ENCODE measurements around the gene HERPUD1. TPM values are rescaled to one million over a fixed set of nuclear protein-coding genes. Genes with fewer than 3 reads are reported as not detected.

HERPUD1 gene
- total RNA-seq, 3 donors from 2014 or later = 123 to 162 (median 149) TPM

- H3K4me3 ChIP-seq = no peak overlapping the region
- no peak for TF ChIP-seq CTCF (IDR thresholded peaks at IDR 0.05)
- TF ChIP-seq POLR2A (IDR thresholded peaks at IDR 0.05) = no peak
- no peak for TF ChIP-seq POLR2AphosphoS5 (IDR thresholded peaks at IDR 0.05)
- no peaks in the 10 kb centered on the region for H3K9me3 ChIP-seq
- peaks cover 7% of the 10 kb centered on the region for H3K36me3 ChIP-seq
- no peaks in the 10 kb centered on the region for H3K4me1 ChIP-seq
- no peaks in the 10 kb centered on the region for H3K27me3 ChIP-seq
- DNase-seq (ENCODE audit: low spot score in 2 of 2) = no peak
- no peak overlapping the region for H3K27ac ChIP-seq
- intact Hi-C loops (cut with DNase I; ENCODE audit: low total_unique reads) = no loop called here
These were observed 15.7 kb downstream of the HERPUD1 start for GRCh38 chr16:56947604-56947995.

- no peak for DNase-seq (ENCODE audit: low spot score in 2 of 2)
- TF ChIP-seq CTCF (IDR thresholded peaks at IDR 0.05) (no peak), POLR2A (IDR thresholded peaks at IDR 0.05) (no peak), POLR2AphosphoS5 (IDR thresholded peaks at IDR 0.05) (no peak)
- Histone ChIP-seq H3K27me3 (no peaks in the 10 kb centered on the region), H3K4me1 (no peaks in the 10 kb centered on the region), H3K4me3 (no peak overlapping the region), H3K9me3 (no peaks in the 10 kb centered on the region), H3K36me3 (peaks cover 6% of the 10 kb centered on the region), H3K27ac (no peak overlapping the region)
- intact Hi-C loops (cut with DNase I; ENCODE audit: low total_unique reads) = no loop called here
These were observed 16.3 kb downstream of the HERPUD1 start for GRCh38 chr16:56948234-56948633.

- H3K36me3 ChIP-seq = no peaks in the 10 kb centered on the region
- no peak overlapping the region for H3K4me3 ChIP-seq
- no peak overlapping the region for H3K27ac ChIP-seq
- TF ChIP-seq POLR2AphosphoS5 (IDR thresholded peaks at IDR 0.05) = no peak
- no peak for TF ChIP-seq POLR2A (IDR thresholded peaks at IDR 0.05)
- no peak for TF ChIP-seq CTCF (IDR thresholded peaks at IDR 0.05)
- DNase-seq (ENCODE audit: low spot score in 2 of 2) = no peak
- H3K27me3 ChIP-seq = no peaks in the 10 kb centered on the region
- H3K4me1 ChIP-seq = no peaks in the 10 kb centered on the region
- intact Hi-C loops (cut with DNase I; ENCODE audit: low total_unique reads) = no loop called here
- H3K9me3 ChIP-seq = no peaks in the 10 kb centered on the region
These were observed 18.1 kb downstream of the HERPUD1 start for GRCh38 chr16:56950051-56950450.

GRCh38 chr16:56950455-56950854 is 18.5 kb downstream of the HERPUD1 start:
- no peak for DNase-seq (ENCODE audit: low spot score in 2 of 2)
- no peaks in the 10 kb centered on the region for H3K27me3 ChIP-seq
- intact Hi-C loops (cut with DNase I; ENCODE audit: low total_unique reads) = no loop called here
- TF ChIP-seq CTCF (IDR thresholded peaks at IDR 0.05) (no peak), POLR2AphosphoS5 (IDR thresholded peaks at IDR 0.05) (no peak), POLR2A (IDR thresholded peaks at IDR 0.05) (no peak)
- no peaks in the 10 kb centered on the region for H3K4me1 ChIP-seq
- H3K9me3 ChIP-seq = no peaks in the 10 kb centered on the region
- no peak overlapping the region for H3K27ac ChIP-seq
- H3K36me3 ChIP-seq = no peaks in the 10 kb centered on the region
- no peak overlapping the region for H3K4me3 ChIP-seq

- DNase-seq (ENCODE audit: low spot score in 2 of 2) = no peak
- intact Hi-C loops (cut with DNase I; ENCODE audit: low total_unique reads) = no loop called here
These were observed 19.2 kb downstream of the HERPUD1 start for GRCh38 chr16:56950881-56951771.

More at GRCh38 chr16:56950881-56951771, 19.2 kb downstream of the HERPUD1 start:
- Histone ChIP-seq H3K4me1 (no peaks in the 10 kb centered on the region), H3K27ac (no peak overlapping the region), H3K4me3 (no peak overlapping the region), H3K9me3 (no peaks in the 10 kb centered on the region), H3K27me3 (no peaks in the 10 kb centered on the region), H3K36me3 (no peaks in the 10 kb centered on the region)
- TF ChIP-seq CTCF (IDR thresholded peaks at IDR 0.05) = peak in 2 of 3 donors; percentile 38 to 42
- TF ChIP-seq POLR2A (IDR thresholded peaks at IDR 0.05) = no peak
